ENCODE data around the gene FAM156B.
"Not testable (repeated sequence)": the region's sequence is repeated elsewhere in the genome, so short reads cannot be mapped to it uniquely, and the experiment has no call there.

FAM156B gene

GRCh38 chrX:52907900-52908299 lies 10.8 kb downstream of the FAM156B start:
- not testable (repeated sequence) for H3K79me2 ChIP-seq (ENCODE audit: control insufficient read depth, insufficient read depth, low read length, poor library complexity); H2AK5ac ChIP-seq (ENCODE audit: low read length); H2BK120ac ChIP-seq (ENCODE audit: insufficient read depth, low read length, poor library complexity); H3K27me3 ChIP-seq (ENCODE audit: insufficient read depth, low read length); H3K9ac ChIP-seq (ENCODE audit: low read length); H3K18ac ChIP-seq (ENCODE audit: low read length); H2BK5ac ChIP-seq (ENCODE audit: low read depth, low read length, poor library complexity); H3K36me3 ChIP-seq (ENCODE audit: control insufficient read depth in 1 of 2, insufficient read depth in 2 of 2, low read length in 2 of 2); H3K23ac ChIP-seq (ENCODE audit: low read length); H3K14ac ChIP-seq (ENCODE audit: low read length); H2AFZ ChIP-seq (ENCODE audit: insufficient read depth, low read length, poor library complexity); H3K4me3 ChIP-seq (ENCODE audit: low read depth, low read length); H2BK12ac ChIP-seq (ENCODE audit: low read length); H4K8ac ChIP-seq (ENCODE audit: low read depth, low read length); H4K91ac ChIP-seq (ENCODE audit: low read depth, low read length); H3K4me2 ChIP-seq (ENCODE audit: low read length); H4K12ac ChIP-seq (ENCODE audit: low read depth, low read length); DNase-seq; H3K9me3 ChIP-seq (ENCODE audit: insufficient read depth, low read depth, low read length); H3K27ac ChIP-seq (ENCODE audit: low read depth, low read length); H3K4ac ChIP-seq (ENCODE audit: low read depth, low read length); H3K4me1 ChIP-seq (ENCODE audit: control insufficient read depth in 1 of 2, insufficient read depth in 2 of 2, low read length in 2 of 2); H3K79me1 ChIP-seq (ENCODE audit: low read length)
- WGBS (ENCODE audit: extremely low coverage, insufficient coverage, insufficient read length): no CpG with 5 or more reads among the region's 17 CpGs

DNA sequence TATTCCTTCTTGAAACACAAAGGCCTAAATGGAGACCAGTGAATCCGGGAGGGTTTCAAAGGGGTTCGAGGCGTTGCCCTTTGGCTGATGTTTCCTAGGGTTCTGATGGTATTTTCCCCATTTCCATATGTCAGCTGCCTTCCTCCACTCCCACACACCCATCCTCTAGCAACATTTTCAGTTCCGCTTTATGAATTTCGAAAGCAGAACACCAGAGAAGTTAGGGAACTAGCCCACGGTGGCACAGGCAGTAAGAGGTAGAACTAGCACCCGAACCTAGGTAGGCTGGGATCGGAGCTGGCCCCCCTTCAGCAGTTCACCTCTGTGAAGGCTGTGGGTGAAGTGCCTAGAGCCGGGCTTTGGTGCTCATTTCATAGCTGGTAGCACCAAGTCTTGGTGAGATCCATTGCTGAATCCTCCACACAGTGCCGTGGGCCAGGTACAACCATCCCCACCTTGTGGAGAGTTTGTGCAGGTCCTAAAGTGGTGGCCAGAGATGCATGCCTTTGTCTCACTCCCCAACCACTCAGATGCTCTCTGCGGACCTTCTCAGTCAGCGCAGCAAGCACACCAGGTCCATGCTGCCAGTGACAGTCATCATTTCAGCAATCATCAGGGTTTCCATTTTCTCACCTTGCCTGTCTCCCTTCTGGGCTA lies 12.3 kb downstream of the FAM156B start:
- not testable (repeated sequence) for H3K4me3 ChIP-seq (ENCODE audit: low read depth, low read length); H3K9me3 ChIP-seq (ENCODE audit: insufficient read depth, low read depth, low read length); H3K4me2 ChIP-seq (ENCODE audit: low read length); H3K4me1 ChIP-seq (ENCODE audit: control insufficient read depth in 1 of 2, insufficient read depth in 2 of 2, low read length in 2 of 2); H4K91ac ChIP-seq (ENCODE audit: low read depth, low read length); H3K4ac ChIP-seq (ENCODE audit: low read depth, low read length); DNase-seq; H3K36me3 ChIP-seq (ENCODE audit: control insufficient read depth in 1 of 2, insufficient read depth in 2 of 2, low read length in 2 of 2); H3K23ac ChIP-seq (ENCODE audit: low read length); H3K14ac ChIP-seq (ENCODE audit: low read length); H4K8ac ChIP-seq (ENCODE audit: low read depth, low read length); H2BK120ac ChIP-seq (ENCODE audit: insufficient read depth, low read length, poor library complexity); H2AFZ ChIP-seq (ENCODE audit: insufficient read depth, low read length, poor library complexity); H2BK5ac ChIP-seq (ENCODE audit: low read depth, low read length, poor library complexity); H3K18ac ChIP-seq (ENCODE audit: low read length); H3K27ac ChIP-seq (ENCODE audit: low read depth, low read length); H3K27me3 ChIP-seq (ENCODE audit: insufficient read depth, low read length); H3K9ac ChIP-seq (ENCODE audit: low read length); H2AK5ac ChIP-seq (ENCODE audit: low read length); H4K12ac ChIP-seq (ENCODE audit: low read depth, low read length); H3K79me2 ChIP-seq (ENCODE audit: control insufficient read depth, insufficient read depth, low read length, poor library complexity); H3K79me1 ChIP-seq (ENCODE audit: low read length); H2BK12ac ChIP-seq (ENCODE audit: low read length)
- WGBS (ENCODE audit: extremely low coverage, insufficient coverage, insufficient read length): no CpG with 5 or more reads among the region's 12 CpGs

GRCh38 chrX:52913681-52914080 lies 16.6 kb downstream of the FAM156B start:
- not testable (repeated sequence) for DNase-seq; H3K9ac ChIP-seq (ENCODE audit: low read length); H2AFZ ChIP-seq (ENCODE audit: insufficient read depth, low read length, poor library complexity); H3K36me3 ChIP-seq (ENCODE audit: control insufficient read depth in 1 of 2, insufficient read depth in 2 of 2, low read length in 2 of 2); H4K91ac ChIP-seq (ENCODE audit: low read depth, low read length); H2BK120ac ChIP-seq (ENCODE audit: insufficient read depth, low read length, poor library complexity); H2AK5ac ChIP-seq (ENCODE audit: low read length); H3K4me3 ChIP-seq (ENCODE audit: low read depth, low read length); H3K79me2 ChIP-seq (ENCODE audit: control insufficient read depth, insufficient read depth, low read length, poor library complexity); H2BK12ac ChIP-seq (ENCODE audit: low read length); H4K12ac ChIP-seq (ENCODE audit: low read depth, low read length); H3K4me1 ChIP-seq (ENCODE audit: control insufficient read depth in 1 of 2, insufficient read depth in 2 of 2, low read length in 2 of 2); H3K27ac ChIP-seq (ENCODE audit: low read depth, low read length); H3K9me3 ChIP-seq (ENCODE audit: insufficient read depth, low read depth, low read length); H2BK5ac ChIP-seq (ENCODE audit: low read depth, low read length, poor library complexity); H3K14ac ChIP-seq (ENCODE audit: low read length); H3K27me3 ChIP-seq (ENCODE audit: insufficient read depth, low read length); H4K8ac ChIP-seq (ENCODE audit: low read depth, low read length); H3K79me1 ChIP-seq (ENCODE audit: low read length); H3K18ac ChIP-seq (ENCODE audit: low read length); H3K23ac ChIP-seq (ENCODE audit: low read length); H3K4me2 ChIP-seq (ENCODE audit: low read length); H3K4ac ChIP-seq (ENCODE audit: low read depth, low read length)
- no CpG with 5 or more reads among the region's 9 CpGs for WGBS (ENCODE audit: extremely low coverage, insufficient coverage, insufficient read length)

DNA sequence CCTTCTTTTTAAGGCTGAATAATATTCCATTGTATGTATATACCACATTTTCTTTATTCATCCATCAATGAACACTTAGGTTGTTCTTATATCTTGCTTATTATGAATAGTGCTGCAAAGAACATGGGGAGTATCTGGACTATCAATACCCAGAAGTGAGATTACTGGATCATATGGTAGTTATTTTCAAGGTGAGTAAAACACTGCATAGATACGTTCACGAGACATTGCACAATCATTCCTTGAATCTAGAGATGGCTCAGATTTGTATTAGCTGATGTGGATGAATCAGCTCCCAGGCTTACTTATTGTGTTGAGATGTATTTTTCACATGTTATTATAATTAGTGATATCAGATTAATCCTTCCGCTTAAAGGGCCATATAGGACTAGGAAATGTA lies 17.6 kb downstream of the FAM156B start:
- not testable (repeated sequence) for H2BK120ac ChIP-seq (ENCODE audit: insufficient read depth, low read length, poor library complexity); H3K27ac ChIP-seq (ENCODE audit: low read depth, low read length); H3K79me1 ChIP-seq (ENCODE audit: low read length); DNase-seq; H3K4ac ChIP-seq (ENCODE audit: low read depth, low read length); H3K9ac ChIP-seq (ENCODE audit: low read length); H4K8ac ChIP-seq (ENCODE audit: low read depth, low read length); H3K36me3 ChIP-seq (ENCODE audit: control insufficient read depth in 1 of 2, insufficient read depth in 2 of 2, low read length in 2 of 2); H3K18ac ChIP-seq (ENCODE audit: low read length); H2AFZ ChIP-seq (ENCODE audit: insufficient read depth, low read length, poor library complexity); H2AK5ac ChIP-seq (ENCODE audit: low read length); H3K9me3 ChIP-seq (ENCODE audit: insufficient read depth, low read depth, low read length); H3K14ac ChIP-seq (ENCODE audit: low read length); H3K4me2 ChIP-seq (ENCODE audit: low read length); H3K4me3 ChIP-seq (ENCODE audit: low read depth, low read length); H3K4me1 ChIP-seq (ENCODE audit: control insufficient read depth in 1 of 2, insufficient read depth in 2 of 2, low read length in 2 of 2); H4K91ac ChIP-seq (ENCODE audit: low read depth, low read length); H2BK12ac ChIP-seq (ENCODE audit: low read length); H3K79me2 ChIP-seq (ENCODE audit: control insufficient read depth, insufficient read depth, low read length, poor library complexity); H4K12ac ChIP-seq (ENCODE audit: low read depth, low read length); H2BK5ac ChIP-seq (ENCODE audit: low read depth, low read length, poor library complexity); H3K27me3 ChIP-seq (ENCODE audit: insufficient read depth, low read length); H3K23ac ChIP-seq (ENCODE audit: low read length)
- no CpG with 5 or more reads among the region's 3 CpGs for WGBS (ENCODE audit: extremely low coverage, insufficient coverage, insufficient read length)

Measured in trophoblast cell (in vitro differentiated cells and primary cell).